HL-60 (cell line): ENCODE data around the gene DTD1.

Experiments used
- DNase-seq, 2 experiments: peaks; one replicate each; pipeline ENCODE4 v3.0.0-alpha.2; 2010 to 2020; ENCODE audit warnings: low read depth in 1 of 2, low spot score in 1 of 2
- H3K27ac ChIP-seq: fragments of 250-450 bp; sonication (Bioruptor Pico); replicated peaks from 2 replicates; pipeline ENCODE4 v1.5.1; 2020; ENCODE audit warnings: mild to moderate bottlenecking, moderate library complexity
- H3K27me3 ChIP-seq: fragments of 250-450 bp; sonication (Bioruptor Pico); 2 replicates; pipeline ENCODE4 v1.5.1; 2021; ENCODE audit warnings: mild to moderate bottlenecking, moderate library complexity; ENCODE audit not compliant: insufficient read depth, poor library complexity, severe bottlenecking
- H3K4me3 ChIP-seq: replicated peaks from 2 replicates; pipeline ENCODE4 v1.5.1; 2011; ENCODE audit warnings: mild to moderate bottlenecking, control low read depth, low read length; ENCODE audit not compliant: insufficient read depth
- GABPA ChIP-seq: IDR thresholded peaks from 2 replicates; pipeline ENCODE4 v1.6.1; 2012; ENCODE audit warnings: low read depth
- POLR2AphosphoS5 ChIP-seq: IDR thresholded peaks from 2 replicates; pipeline ENCODE4 v1.6.1; 2012; ENCODE audit warnings: low read depth
- SPI1 ChIP-seq: IDR thresholded peaks from 2 replicates; pipeline ENCODE4 v1.6.1; 2012; ENCODE audit warnings: low read depth, mild to moderate bottlenecking, borderline replicate concordance
- TF ChIP-seq, protein P1 (sequence below): IDR thresholded peaks from one replicate; pipeline ENCODE4 v1.5.1; 2011; ENCODE audit warnings: low read length, control low read depth, inconsistent platforms; ENCODE audit not compliant: insufficient read depth
- TF ChIP-seq, protein P2 (sequence below): IDR thresholded peaks from 2 replicates; pipeline ENCODE4 v1.6.1; 2012; ENCODE audit warnings: low read depth; ENCODE audit not compliant: insufficient replicate concordance

Gene DTD1

DNA sequence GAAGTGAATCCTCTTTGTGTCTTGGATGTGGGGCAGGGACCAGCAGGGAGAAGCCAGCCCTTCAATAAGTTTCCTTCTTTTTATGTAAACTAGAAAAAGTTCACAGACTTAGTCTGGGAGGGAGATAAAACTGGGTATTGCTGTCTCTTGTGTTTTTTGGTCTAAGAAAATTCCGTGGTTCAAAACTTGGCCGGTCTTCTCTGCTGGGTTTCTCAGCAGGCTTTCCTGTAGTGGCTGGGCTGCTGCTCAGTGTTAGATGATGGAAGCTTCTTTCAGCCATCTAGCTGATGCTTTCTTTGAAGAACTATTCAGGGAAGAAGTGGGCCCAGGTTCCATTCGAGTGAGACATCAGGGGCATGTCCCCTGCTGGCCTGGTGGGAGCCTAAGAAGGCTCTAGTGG lies 155.0 kb downstream of the DTD1 start:
- no peak overlapping the region for H3K4me3 ChIP-seq
- no peaks in the 10 kb centered on the region for H3K27me3 ChIP-seq
- H3K27ac ChIP-seq = no peak overlapping the region
- no peak for DNase-seq
- no peak for TF ChIP-seq SPI1
- TF ChIP-seq, protein P1, sequence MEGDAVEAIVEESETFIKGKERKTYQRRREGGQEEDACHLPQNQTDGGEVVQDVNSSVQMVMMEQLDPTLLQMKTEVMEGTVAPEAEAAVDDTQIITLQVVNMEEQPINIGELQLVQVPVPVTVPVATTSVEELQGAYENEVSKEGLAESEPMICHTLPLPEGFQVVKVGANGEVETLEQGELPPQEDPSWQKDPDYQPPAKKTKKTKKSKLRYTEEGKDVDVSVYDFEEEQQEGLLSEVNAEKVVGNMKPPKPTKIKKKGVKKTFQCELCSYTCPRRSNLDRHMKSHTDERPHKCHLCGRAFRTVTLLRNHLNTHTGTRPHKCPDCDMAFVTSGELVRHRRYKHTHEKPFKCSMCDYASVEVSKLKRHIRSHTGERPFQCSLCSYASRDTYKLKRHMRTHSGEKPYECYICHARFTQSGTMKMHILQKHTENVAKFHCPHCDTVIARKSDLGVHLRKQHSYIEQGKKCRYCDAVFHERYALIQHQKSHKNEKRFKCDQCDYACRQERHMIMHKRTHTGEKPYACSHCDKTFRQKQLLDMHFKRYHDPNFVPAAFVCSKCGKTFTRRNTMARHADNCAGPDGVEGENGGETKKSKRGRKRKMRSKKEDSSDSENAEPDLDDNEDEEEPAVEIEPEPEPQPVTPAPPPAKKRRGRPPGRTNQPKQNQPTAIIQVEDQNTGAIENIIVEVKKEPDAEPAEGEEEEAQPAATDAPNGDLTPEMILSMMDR = no peak
- TF ChIP-seq POLR2AphosphoS5 = no peak
- TF ChIP-seq, protein P2, sequence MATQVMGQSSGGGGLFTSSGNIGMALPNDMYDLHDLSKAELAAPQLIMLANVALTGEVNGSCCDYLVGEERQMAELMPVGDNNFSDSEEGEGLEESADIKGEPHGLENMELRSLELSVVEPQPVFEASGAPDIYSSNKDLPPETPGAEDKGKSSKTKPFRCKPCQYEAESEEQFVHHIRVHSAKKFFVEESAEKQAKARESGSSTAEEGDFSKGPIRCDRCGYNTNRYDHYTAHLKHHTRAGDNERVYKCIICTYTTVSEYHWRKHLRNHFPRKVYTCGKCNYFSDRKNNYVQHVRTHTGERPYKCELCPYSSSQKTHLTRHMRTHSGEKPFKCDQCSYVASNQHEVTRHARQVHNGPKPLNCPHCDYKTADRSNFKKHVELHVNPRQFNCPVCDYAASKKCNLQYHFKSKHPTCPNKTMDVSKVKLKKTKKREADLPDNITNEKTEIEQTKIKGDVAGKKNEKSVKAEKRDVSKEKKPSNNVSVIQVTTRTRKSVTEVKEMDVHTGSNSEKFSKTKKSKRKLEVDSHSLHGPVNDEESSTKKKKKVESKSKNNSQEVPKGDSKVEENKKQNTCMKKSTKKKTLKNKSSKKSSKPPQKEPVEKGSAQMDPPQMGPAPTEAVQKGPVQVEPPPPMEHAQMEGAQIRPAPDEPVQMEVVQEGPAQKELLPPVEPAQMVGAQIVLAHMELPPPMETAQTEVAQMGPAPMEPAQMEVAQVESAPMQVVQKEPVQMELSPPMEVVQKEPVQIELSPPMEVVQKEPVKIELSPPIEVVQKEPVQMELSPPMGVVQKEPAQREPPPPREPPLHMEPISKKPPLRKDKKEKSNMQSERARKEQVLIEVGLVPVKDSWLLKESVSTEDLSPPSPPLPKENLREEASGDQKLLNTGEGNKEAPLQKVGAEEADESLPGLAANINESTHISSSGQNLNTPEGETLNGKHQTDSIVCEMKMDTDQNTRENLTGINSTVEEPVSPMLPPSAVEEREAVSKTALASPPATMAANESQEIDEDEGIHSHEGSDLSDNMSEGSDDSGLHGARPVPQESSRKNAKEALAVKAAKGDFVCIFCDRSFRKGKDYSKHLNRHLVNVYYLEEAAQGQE = no peak
- TF ChIP-seq GABPA = no peak

DNA sequence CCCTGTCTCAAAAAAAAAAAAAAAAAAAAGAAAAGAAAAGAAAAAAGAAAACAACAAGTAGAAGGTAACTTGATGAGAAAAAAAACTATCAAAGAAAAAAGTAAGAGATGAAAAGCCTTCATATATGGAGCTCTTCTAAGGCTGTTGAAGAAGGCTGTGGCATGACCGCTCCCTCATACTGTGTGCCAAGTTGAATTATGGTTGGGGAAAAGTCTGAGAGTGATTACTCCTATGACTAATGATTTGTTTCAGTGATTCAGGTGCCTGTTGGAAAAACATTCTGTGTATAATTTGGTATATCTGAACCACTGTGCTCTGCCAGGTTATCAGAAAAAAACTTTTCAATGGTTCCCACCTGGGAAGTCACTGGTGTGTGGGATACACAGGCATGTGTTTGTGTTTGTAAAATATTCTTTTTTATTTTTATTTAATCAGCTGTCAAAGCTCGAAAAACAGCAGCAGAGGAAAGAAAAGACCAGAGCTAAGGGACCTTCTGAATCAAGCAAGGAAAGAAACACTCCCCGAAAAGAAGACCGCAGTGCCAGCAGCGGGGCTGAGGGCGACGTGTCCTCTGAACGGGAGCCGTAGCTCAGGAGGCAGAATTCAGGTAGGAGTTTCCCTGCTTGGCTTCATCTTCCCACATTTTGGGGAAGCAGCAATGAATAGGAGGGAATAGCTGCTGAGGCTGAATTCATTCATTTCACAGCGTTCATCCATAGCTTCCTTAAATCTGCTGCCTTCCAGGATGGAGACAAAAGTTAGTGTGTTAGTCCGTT lies 156.0 kb downstream of the DTD1 start:
- Histone ChIP-seq H3K27me3 (no peaks in the 10 kb centered on the region), H3K27ac (no peak overlapping the region), H3K4me3 (no peak overlapping the region)
- DNase-seq = no peak
- TF ChIP-seq, protein P2 = no peak
- TF ChIP-seq GABPA (no peak), SPI1 (no peak)

DNA sequence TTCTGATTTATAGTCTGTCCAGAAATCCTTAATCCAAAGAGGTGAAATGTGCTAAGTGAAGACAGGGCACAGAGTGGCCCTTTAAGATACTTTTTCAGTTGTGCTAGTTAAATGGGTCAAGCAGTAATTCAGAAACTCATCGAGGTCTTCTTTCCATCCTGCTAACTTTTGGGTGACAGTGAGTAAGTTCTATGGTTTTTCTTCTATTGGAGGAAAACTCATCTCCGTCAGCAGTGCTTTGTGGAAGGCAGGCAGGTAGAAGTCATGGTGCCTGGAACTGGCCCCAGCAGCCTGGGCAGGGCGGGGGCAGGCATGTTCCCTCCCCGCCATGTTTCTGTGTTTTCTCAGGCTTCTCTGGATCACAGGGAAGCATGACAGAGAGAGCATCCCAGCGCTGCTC lies 159.2 kb downstream of the DTD1 start:
- Histone ChIP-seq H3K27me3 (no peaks in the 10 kb centered on the region), H3K27ac (no peak overlapping the region), H3K4me3 (no peak overlapping the region)
- DNase-seq = no peak
- TF ChIP-seq SPI1 (no peak), POLR2AphosphoS5 (no peak)
- TF ChIP-seq, protein P2 = no peak
- TF ChIP-seq, protein P1 = no peak
